Measurements from ENCODE around the gene ICOS. TPM values are rescaled to one million over a fixed set of nuclear protein-coding genes. Genes with fewer than 3 reads are reported as not detected.

The ICOS gene
- total and polyA plus RNA-seq, 9 donors: 0.05 to 0.40 (median 0.11) TPM; not detected in 4

- no peaks in the 10 kb centered on the region for H3K9me3 ChIP-seq
- intact Hi-C loops (cut with DNase I): no loop called here
Observed at GRCh38 chr2:203916756-203917155, 19.8 kb upstream of the ICOS start.

GRCh38 chr2:203918264-203918663 lies 18.3 kb upstream of the ICOS start:
- Histone ChIP-seq H3K4me1 (ENCODE audit: insufficient read depth) (no peaks in the 10 kb centered on the region), H3K4me3 (no peak overlapping the region), H3K36me3 (no peaks in the 10 kb centered on the region), H3K27ac (no peak overlapping the region), H3K27me3 (no peaks in the 10 kb centered on the region), H3K9me3 (no peaks in the 10 kb centered on the region)
- 13 to 18% (median 18%) methylated on average over 7 of the region's 7 CpGs for WGBS, 3 donors
- TF ChIP-seq POLR2A (IDR thresholded peaks at IDR 0.05) (no peak), CTCF (IDR thresholded peaks at IDR 0.05) (no peak), EP300 (IDR thresholded peaks at IDR 0.05) (no peak)
- DNase-seq: no peak
- intact Hi-C loops (cut with DNase I): no loop called here

More at GRCh38 chr2:203916756-203917155, 19.8 kb upstream of the ICOS start:
- no peak for DNase-seq
- no peak for TF ChIP-seq POLR2A (IDR thresholded peaks at IDR 0.05)
- Histone ChIP-seq H3K27me3 (no peaks in the 10 kb centered on the region), H3K4me3 (no peak overlapping the region), H3K4me1 (ENCODE audit: insufficient read depth) (no peaks in the 10 kb centered on the region), H3K27ac (no peak overlapping the region), H3K36me3 (no peaks in the 10 kb centered on the region)

GRCh38 chr2:203918839-203919238 lies 17.7 kb upstream of the ICOS start:
- H3K4me1 ChIP-seq (ENCODE audit: insufficient read depth): no peaks in the 10 kb centered on the region
- DNase-seq: no peak
- no peaks in the 10 kb centered on the region for H3K36me3 ChIP-seq
- intact Hi-C loops (cut with DNase I): no loop called here
- no peaks in the 10 kb centered on the region for H3K9me3 ChIP-seq
- no peak for TF ChIP-seq POLR2A (IDR thresholded peaks at IDR 0.05)
- no peak for TF ChIP-seq EP300 (IDR thresholded peaks at IDR 0.05)
- TF ChIP-seq CTCF (IDR thresholded peaks at IDR 0.05): no peak
- no peaks in the 10 kb centered on the region for H3K27me3 ChIP-seq
- H3K27ac ChIP-seq: no peak overlapping the region
- no peak overlapping the region for H3K4me3 ChIP-seq
- WGBS, 3 donors: 55 to 72% (median 58%) methylated on average over 3 of the region's 3 CpGs

GRCh38 chr2:203925512-203926158 lies 10.9 kb upstream of the ICOS start:
- 87 to 91% (median 90%) methylated on average over 3 of the region's 3 CpGs for WGBS, 3 donors

More at GRCh38 chr2:203925512-203926158, 10.9 kb upstream of the ICOS start:
- intact Hi-C loops (cut with DNase I): no loop called here
- TF ChIP-seq POLR2A (IDR thresholded peaks at IDR 0.05) (no peak), CTCF (IDR thresholded peaks at IDR 0.05) (no peak), EP300 (IDR thresholded peaks at IDR 0.05) (no peak)
- Histone ChIP-seq H3K4me1 (ENCODE audit: insufficient read depth) (no peaks in the 10 kb centered on the region), H3K27me3 (no peaks in the 10 kb centered on the region), H3K9me3 (no peaks in the 10 kb centered on the region), H3K27ac (no peak overlapping the region), H3K4me3 (no peak overlapping the region), H3K36me3 (no peaks in the 10 kb centered on the region)
- no peak for DNase-seq

Data from ovary (tissue), 9 donors.